Keratinocyte (primary cell): ENCODE data around the gene GRHL3. TPM values are rescaled to one million over a fixed set of nuclear protein-coding genes. Genes with fewer than 3 reads are reported as not detected.
A peak's percentile ranks its signal among the peaks of the same experiment; 100 is the strongest.

Source experiments
- DNase-seq: peaks from one replicate; pipeline ENCODE4 v3.0.0-alpha.2; 2011; ENCODE audit warnings: low read depth, missing footprints, low spot score
- FAIRE-seq: peaks from 2 replicates; lab custom pipeline; 2011; peaks lifted over from hg19 to GRCh38; lab: Jason Lieb, UNC
- H2AFZ ChIP-seq: 2 replicates; pipeline ENCODE4 v1.6.0; 2012; ENCODE audit warnings: low read length, control low read depth, inconsistent platforms; ENCODE audit not compliant: control insufficient read depth
- H3K27ac ChIP-seq: 2 replicates; pipeline ENCODE4 v1.5.1; 2011; ENCODE audit warnings: low read length; ENCODE audit not compliant: control insufficient read depth, insufficient read depth
- H3K27me3 ChIP-seq: 3 replicates; pipeline ENCODE4 v1.6.0; 2011; ENCODE audit warnings: low read length; ENCODE audit not compliant: control insufficient read depth, insufficient read depth; ENCODE audit errors: extremely low read depth
- H3K36me3 ChIP-seq, 2 experiments: 2 replicates in 1 of 2; 3 replicates in 1 of 2; pipeline ENCODE4 v1.5.1; 2011; ENCODE audit warnings: low read length in 2 of 2, mild to moderate bottlenecking in 1 of 2; ENCODE audit not compliant: control insufficient read depth in 2 of 2, insufficient read depth in 2 of 2; ENCODE audit errors: extremely low read depth in 1 of 2
- H3K4me1 ChIP-seq: 3 replicates; pipeline ENCODE4 v1.5.1; 2011; ENCODE audit warnings: low read length; ENCODE audit not compliant: control insufficient read depth, insufficient read depth; ENCODE audit errors: extremely low read depth
- H3K4me2 ChIP-seq: 3 replicates; pipeline ENCODE4 v1.6.0; 2011; ENCODE audit warnings: low read depth, low read length; ENCODE audit not compliant: control insufficient read depth, insufficient read depth; ENCODE audit errors: extremely low read depth
- H3K4me3 ChIP-seq, 3 experiments: fragments of 200-600 bp in 1 of 3; sonication (generic) in 1 of 3; 2 replicates in 2 of 3; 3 replicates in 1 of 3; pipeline ENCODE4 v1.5.1; 2011 to 2016; ENCODE audit warnings: low read length in 3 of 3, mild to moderate bottlenecking in 3 of 3, control low read depth in 2 of 3, inconsistent platforms in 1 of 3, low read depth in 1 of 3, mixed read lengths in 1 of 3, mixed run types in 1 of 3, moderate library complexity in 1 of 3; ENCODE audit not compliant: control insufficient read depth in 2 of 3, insufficient read depth in 2 of 3; ENCODE audit errors: extremely low read depth in 1 of 3
- H3K79me2 ChIP-seq: 2 replicates; pipeline ENCODE4 v1.6.0; 2012; ENCODE audit warnings: low read length; ENCODE audit not compliant: control insufficient read depth, insufficient read depth
- H3K9ac ChIP-seq: 3 replicates; pipeline ENCODE4 v1.6.0; 2011; ENCODE audit warnings: low read length; ENCODE audit not compliant: control insufficient read depth, insufficient read depth; ENCODE audit errors: extremely low read depth
- H3K9me1 ChIP-seq: 3 replicates; pipeline ENCODE4 v1.6.0; 2011; ENCODE audit warnings: low read length; ENCODE audit not compliant: control insufficient read depth, insufficient read depth; ENCODE audit errors: extremely low read depth
- H3K9me3 ChIP-seq: 2 replicates; pipeline ENCODE4 v1.5.1; 2012; ENCODE audit warnings: low read depth, low read length; ENCODE audit not compliant: control insufficient read depth
- H4K20me1 ChIP-seq: 3 replicates; pipeline ENCODE4 v1.6.0; 2011; ENCODE audit warnings: low read length; ENCODE audit not compliant: control insufficient read depth, insufficient read depth; ENCODE audit errors: extremely low read depth
- CTCF ChIP-seq, 3 experiments: IDR thresholded peaks in 1 of 3; conservative IDR thresholded peaks in 1 of 3; optimal IDR thresholded peaks in 1 of 3; 2 replicates in 2 of 3; 3 replicates in 1 of 3; pipeline versions ENCODE3 to v1.5.1; 2011; ENCODE audit warnings: low read length in 3 of 3, mild to moderate bottlenecking in 3 of 3, moderate library complexity in 2 of 3, control low read depth in 1 of 3, inconsistent platforms in 1 of 3; ENCODE audit not compliant: insufficient read depth in 2 of 3; ENCODE audit errors: extremely low read depth in 1 of 3
- EZH2 ChIP-seq: IDR thresholded peaks from one replicate; pipeline ENCODE4 v1.6.1; 2012; ENCODE audit warnings: inconsistent platforms, mild to moderate bottlenecking, low read length, moderate library complexity
- dilution Hi-C: fragments of 300-500 bp; cut with MboI; formaldehyde crosslinking; loops from one replicate; pipeline ENCODE4 v1.7.0; 2020; ENCODE audit warnings: low sequenced_read_pairs; ENCODE audit not compliant: extremely low pct_ligation_motif_present
- polyA plus RNA-seq, 5 experiments: library from polyadenylated mRNA; depleted of rRNA in 3 of 5; stranded (reverse) in 3 of 5; stranded (forward) in 1 of 5; unstranded in 1 of 5; fragments of >200 nt; gene quantifications; 1 replicate in 1 of 5; 2 replicates in 3 of 5; 3 replicates in 1 of 5; pipeline versions ENCODE4 v1.2.1 to v1.2.3, GENCODE V29; 2011 to 2012; ENCODE audit warnings: missing spikeins in 2 of 5, low read depth in 1 of 5, low replicate concordance in 1 of 5

The GRHL3 gene
- polyA plus RNA-seq, 1 donor (not counting 4 experiments of a cell fraction or from before 2014, with no cell fraction given), result 13.0 TPM

GRCh38 chr1:24299901-24300300 lies 19.3 kb upstream of the GRHL3 start:
- dilution Hi-C loops, result no loop called here
- no peak overlapping the region for H3K27ac ChIP-seq

GRCh38 chr1:24300971-24301784 lies 18.0 kb upstream of the GRHL3 start:
- Histone ChIP-seq H3K4me2 (peak overlapping the region; percentile 44), H4K20me1 (no peaks in the 10 kb centered on the region), H3K4me1 (peaks cover 27% of the 10 kb centered on the region), H3K27me3 (no peaks in the 10 kb centered on the region), H3K79me2 (no peaks in the 10 kb centered on the region), H3K4me3 (no peak overlapping the region), H3K9me1 (no peaks in the 10 kb centered on the region), H2AFZ (no peak overlapping the region), H3K27ac (peak overlapping the region; percentile 45), H3K9ac (peak overlapping the region; percentile 23), H3K36me3 (no peaks in the 10 kb centered on the region), H3K9me3 (no peaks in the 10 kb centered on the region)
- DNase-seq, result no peak
- dilution Hi-C loops, result no loop called here
- no peak for TF ChIP-seq EZH2
- peak in 1 of 3 experiments; percentile 9 for TF ChIP-seq CTCF (optimal IDR thresholded peaks at IDR 0.05 in 1 of 3, IDR thresholded peaks at IDR 0.05 in 1 of 3, conservative IDR thresholded peaks at IDR 0.05 in 1 of 3; ENCODE audit: extremely low read depth in 1 of 3, insufficient read depth in 2 of 3, low read length in 3 of 3)
- FAIRE-seq, result peak; percentile 87

More at GRCh38 chr1:24299901-24300300, 19.3 kb upstream of the GRHL3 start:
- H3K9me3 ChIP-seq, result no peaks in the 10 kb centered on the region
- no peaks in the 10 kb centered on the region for H3K27me3 ChIP-seq
- DNase-seq, result no peak
- no peak overlapping the region for H2AFZ ChIP-seq
- no peaks in the 10 kb centered on the region for H3K9me1 ChIP-seq
- H3K4me3 ChIP-seq, result no peak overlapping the region
- no peaks in the 10 kb centered on the region for H3K79me2 ChIP-seq
- peak; percentile 78 for FAIRE-seq
- peaks cover 37% of the 10 kb centered on the region for H3K4me1 ChIP-seq
- H3K9ac ChIP-seq, result no peak overlapping the region
- H3K4me2 ChIP-seq, result no peak overlapping the region
- TF ChIP-seq CTCF (optimal IDR thresholded peaks at IDR 0.05 in 1 of 3, IDR thresholded peaks at IDR 0.05 in 1 of 3, conservative IDR thresholded peaks at IDR 0.05 in 1 of 3; ENCODE audit: extremely low read depth in 1 of 3, insufficient read depth in 2 of 3, low read length in 3 of 3) (no peak), EZH2 (no peak)
- no peaks in the 10 kb centered on the region for H3K36me3 ChIP-seq
- no peaks in the 10 kb centered on the region for H4K20me1 ChIP-seq
